Activated naive CD4-positive, alpha-beta T cell (primary cell): ENCODE results near the gene CHD6.
A peak's percentile ranks its signal among the peaks of the same experiment; 100 is the strongest.

Source experiments
- DNase-seq, 4 experiments: peaks; one replicate each; lab custom pipeline; 2025; lab: John Stamatoyannopoulos, UW

The CHD6 gene

GRCh38 chr20:41506192-41506915, 111.8 kb downstream of the CHD6 start:
- DNase-seq = no peak

DNA sequence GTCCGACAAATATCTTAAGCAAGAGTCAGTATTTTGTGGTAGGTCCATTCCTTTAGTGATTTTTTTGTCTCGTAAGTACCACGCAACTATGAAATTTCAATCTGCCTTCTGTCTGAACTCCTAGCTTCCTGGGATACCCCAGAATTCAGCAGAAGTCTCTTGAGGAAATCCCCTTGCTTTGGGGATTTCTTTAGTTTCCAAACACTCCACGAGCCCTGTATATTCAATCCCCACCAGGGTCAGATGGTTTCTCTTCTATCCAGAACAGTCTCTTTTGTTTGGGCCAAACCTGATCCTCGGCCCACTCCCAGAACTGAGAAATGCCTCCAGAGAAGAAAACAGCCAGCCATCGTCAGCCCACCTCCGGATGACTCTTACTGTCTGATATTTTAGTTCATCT, 113.0 kb downstream of the CHD6 start:
- no peak for DNase-seq

DNA sequence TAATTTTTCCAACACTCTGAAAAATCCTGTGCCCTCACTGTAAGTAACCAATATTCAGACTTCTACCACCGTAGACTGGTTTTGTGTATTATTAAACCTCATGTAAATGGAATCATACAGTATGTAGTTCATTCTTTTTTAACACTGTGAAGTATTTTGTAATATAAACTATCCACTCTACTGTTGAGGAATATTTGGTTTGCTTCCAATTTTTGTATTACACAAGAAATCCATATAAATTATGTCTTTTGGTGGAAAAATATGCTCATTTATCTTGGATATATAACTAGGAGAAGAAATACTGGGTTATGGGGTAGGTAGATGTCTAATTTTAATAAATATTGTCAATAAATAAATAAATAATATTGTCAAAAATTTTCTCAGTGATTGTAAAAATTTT, 116.8 kb downstream of the CHD6 start:
- DNase-seq = no peak

DNA sequence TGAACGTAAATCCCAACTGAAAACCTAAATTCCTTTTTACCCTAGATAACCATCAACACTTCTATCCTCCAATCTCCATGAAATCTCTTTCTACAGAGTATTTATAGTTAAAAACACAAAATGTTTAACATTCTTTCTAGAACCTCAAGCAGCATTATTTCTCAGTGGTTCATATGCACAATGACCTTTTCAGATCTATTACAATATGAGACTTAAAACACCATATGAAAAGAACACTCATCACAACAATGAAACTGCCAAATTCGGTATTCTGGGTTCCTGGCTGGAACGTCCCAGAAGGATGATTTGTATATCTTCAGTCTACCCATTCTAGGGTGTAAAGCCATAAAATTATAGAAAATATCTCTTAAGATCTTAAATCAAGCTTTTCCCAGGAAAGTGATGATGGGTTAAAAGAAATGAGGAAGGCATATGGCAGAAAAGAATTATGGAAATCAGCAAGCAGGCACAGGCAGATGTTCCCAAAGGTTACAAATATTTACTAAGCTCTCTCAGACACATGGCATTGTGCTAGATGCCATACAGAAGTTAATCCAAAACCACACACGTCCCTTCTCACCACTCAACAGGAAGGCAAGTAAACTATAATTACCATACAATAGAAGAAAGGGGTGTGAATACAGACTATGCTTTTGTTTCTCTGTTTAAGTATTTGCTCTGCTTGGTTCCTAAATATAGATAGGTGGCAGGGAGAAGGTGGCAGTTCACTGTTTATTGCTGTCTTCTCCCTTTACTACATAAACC, 118.0 kb downstream of the CHD6 start:
- no peak for DNase-seq

DNA sequence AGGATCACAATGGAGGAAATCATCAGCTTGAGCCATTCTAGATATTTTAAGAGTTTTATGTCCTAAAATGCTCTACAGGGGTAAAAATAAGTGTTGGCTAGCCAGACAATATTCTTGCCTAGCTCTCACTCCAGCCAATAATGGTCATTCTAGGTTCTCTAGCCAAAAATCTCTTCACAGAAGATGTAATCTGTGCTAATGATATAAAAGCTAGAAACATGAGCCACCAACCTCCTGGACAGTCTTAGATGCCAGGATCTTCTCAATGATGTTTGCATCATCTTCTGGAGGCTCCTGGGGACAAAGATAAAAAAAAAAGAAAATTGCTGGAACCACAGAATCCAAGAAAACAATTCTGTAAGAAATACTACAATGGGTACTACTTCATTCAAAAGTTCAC, 119.1 kb downstream of the CHD6 start:
- no peak for DNase-seq

- DNase-seq = no peak
Measured at GRCh38 chr20:41497186-41497895, 120.8 kb downstream of the CHD6 start.

DNA sequence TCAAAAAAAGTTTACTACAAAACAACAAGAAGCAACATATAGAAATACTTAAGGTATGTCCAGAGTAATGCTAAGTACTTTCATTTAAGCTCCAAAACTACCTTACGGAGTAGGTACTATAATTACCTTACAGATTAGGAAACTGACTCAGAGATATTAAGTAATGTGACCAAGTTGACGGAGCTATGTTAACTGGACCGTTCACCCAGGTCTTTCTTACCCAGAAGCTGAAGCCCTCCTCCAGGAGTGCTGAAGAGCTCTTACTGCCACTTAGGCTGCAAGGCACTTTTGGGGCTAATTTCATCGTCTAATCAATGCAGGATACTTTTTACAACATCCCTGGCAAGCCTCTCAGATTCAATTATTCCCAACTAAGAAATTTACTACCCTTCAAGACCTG, 123.7 kb downstream of the CHD6 start:
- DNase-seq = no peak

GRCh38 chr20:41483553-41483930, 134.6 kb downstream of the CHD6 start:
- DNase-seq = no peak

GRCh38 chr20:41482647-41483552, 135.3 kb downstream of the CHD6 start:
- DNase-seq = no peak

DNA sequence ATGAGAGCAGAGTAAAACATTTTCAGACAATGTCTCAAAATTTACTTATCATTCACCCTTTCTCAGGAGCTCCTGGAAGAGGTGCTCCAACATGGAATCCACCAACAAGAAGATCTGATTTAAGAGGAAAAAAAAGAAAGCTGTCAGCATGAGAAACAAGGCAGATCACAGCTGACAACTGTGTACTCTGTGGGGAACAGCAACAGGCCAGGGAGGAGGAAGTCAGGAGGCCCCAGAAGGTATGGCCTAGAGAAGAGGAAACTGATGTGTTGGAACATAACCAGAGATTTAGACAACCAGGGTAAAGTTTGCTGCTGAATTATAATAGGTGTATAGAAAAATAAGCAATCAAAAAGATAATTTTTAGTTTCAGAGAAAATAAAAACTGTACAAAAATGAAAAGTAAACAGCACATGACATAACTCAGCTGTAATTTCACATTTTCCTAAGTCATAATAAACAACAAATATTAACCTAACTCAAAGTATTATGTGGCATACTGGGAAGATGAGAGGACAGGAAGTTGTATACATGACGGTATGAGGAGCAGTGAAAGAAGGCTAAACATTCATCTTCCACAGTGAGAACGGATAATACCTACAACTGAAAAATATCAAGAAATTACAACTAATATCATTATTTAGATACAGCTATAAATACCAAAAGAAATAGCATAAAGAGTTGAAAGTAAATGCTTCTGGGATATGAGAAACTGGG, 138.0 kb downstream of the CHD6 start:
- DNase-seq = peak in 1 of 4 experiments; percentile 4

DNA sequence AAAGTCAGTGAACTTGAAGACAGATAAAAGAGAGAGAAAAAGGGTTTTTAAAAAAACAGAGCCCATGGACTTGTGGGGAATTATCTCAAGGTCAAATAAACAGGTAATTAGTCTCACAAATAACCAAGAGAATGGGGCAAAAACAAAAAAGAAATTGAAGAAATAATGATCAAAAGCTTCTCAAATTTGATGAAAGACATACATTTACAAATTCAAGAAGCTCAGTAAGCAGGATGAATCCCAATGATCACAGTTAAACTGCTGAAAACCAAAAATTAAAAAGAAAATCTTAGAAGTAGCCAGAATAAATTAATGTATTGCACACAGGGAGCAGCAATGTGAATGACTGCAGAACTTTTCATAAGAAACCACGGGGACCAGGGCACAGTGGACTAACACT, 139.1 kb downstream of the CHD6 start:
- DNase-seq = no peak

GRCh38 chr20:41478026-41478425, 140.2 kb downstream of the CHD6 start:
- DNase-seq = no peak

GRCh38 chr20:41476446-41476845, 141.7 kb downstream of the CHD6 start:
- no peak for DNase-seq

DNA sequence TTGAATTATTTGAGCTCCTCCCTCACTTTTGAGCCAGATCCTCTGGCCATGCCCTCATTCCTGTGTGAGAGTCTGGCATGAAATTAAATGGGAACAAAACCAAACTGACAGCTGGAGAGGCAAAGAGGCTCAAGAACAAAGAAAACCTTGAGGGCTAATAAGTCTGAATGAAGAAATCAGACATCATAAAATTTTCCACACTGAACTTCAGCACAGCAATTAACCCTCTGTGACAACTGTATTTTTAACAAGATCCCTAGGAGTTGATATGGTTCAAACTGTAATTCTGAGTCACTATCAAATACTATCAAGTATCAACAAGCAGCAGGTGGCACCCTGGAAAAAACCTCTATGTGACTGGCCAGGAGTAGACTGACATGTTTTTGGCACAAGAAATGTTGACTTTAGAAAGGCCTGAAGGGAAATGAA, 142.2 kb downstream of the CHD6 start:
- DNase-seq = no peak

- no peak for DNase-seq
Measured at GRCh38 chr20:41475503-41475902, 142.7 kb downstream of the CHD6 start.

DNA sequence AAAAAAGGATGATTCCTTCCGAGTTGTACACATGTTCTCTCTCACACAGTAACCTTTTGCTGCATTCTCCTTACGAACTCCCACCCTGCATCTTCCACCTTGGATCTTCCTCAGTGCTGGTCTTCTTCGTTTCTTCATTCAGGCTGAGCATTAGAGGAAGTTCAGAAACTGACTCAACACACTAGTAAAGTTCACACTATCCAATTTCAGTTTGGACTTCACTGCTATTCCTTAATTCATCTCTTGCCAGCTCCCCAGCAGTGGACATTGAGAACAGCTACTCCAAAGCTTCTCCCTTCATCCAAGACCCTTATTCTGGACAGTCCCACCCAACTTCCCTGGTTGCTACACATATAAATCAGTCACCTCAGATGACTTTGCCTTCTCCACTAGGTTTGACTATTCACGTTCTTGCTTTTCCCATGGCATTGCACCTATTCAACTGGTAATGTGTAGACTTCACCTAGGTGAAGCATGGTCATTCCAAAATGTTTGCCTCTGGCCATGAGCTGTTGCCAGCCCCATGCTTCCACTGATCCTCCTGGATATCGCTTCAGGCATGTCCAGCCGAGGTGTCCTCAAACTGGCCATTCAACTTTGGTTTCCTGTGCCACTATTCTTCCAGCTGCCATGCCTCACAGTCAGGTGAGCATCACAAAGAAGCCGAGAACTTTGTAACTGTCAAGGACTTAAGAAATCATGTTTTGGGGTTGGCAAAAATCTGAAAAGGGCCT, 147.6 kb downstream of the CHD6 start:
- DNase-seq = no peak

DNA sequence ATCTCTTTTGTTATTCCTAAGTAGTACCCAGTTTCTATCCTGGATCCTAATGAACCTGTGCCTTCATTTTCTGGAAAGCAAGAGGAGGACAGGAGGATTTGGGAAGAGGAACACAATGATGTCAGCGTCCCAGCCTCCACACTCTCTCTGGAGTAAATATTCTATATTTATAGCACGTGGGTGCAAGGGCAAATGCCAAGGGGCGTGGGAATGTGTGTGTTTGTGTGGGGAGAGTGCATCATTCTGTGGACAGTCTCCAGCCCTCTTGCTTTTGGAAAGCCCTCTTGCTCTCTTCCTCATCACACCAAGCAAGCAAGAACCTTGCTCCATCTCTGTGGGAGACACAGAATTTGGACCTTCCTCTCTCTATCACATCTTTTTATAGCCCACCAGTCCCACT, 148.3 kb downstream of the CHD6 start:
- no peak for DNase-seq

GRCh38 chr20:41468994-41469600, 149.1 kb downstream of the CHD6 start:
- no peak for DNase-seq

GRCh38 chr20:41467690-41468089, 150.5 kb downstream of the CHD6 start:
- no peak for DNase-seq

GRCh38 chr20:41467220-41467619, 151.0 kb downstream of the CHD6 start:
- DNase-seq = no peak
